Activated T-cell treated with anti-CD3 and anti-CD28 coated beads for 4 hours (primary cell): ENCODE results near the gene SCAMP2.

ENCODE experiments used
- DNase-seq: peaks from one replicate; pipeline ENCODE4 v3.0.0-alpha.2; 2020

The SCAMP2 gene

GRCh38 chr15:74837482-74838136 lies 35.6 kb downstream of the SCAMP2 start:
- DNase-seq = no peak

- no peak for DNase-seq
Observed at GRCh38 chr15:74836846-74837245, 36.3 kb downstream of the SCAMP2 start.

- DNase-seq = peak; percentile 29
Observed at GRCh38 chr15:74835312-74835823, 37.8 kb downstream of the SCAMP2 start.

GRCh38 chr15:74833376-74834107 lies 39.6 kb downstream of the SCAMP2 start:
- no peak for DNase-seq

GRCh38 chr15:74832826-74833225 lies 40.3 kb downstream of the SCAMP2 start:
- no peak for DNase-seq

- DNase-seq = no peak
Observed at GRCh38 chr15:74831813-74832495, 41.2 kb downstream of the SCAMP2 start.

- DNase-seq = no peak
Observed at GRCh38 chr15:74830868-74831267, 42.3 kb downstream of the SCAMP2 start.

- no peak for DNase-seq
Observed at GRCh38 chr15:74829991-74830390, 43.2 kb downstream of the SCAMP2 start.

- no peak for DNase-seq
Observed at GRCh38 chr15:74829486-74829885, 43.7 kb downstream of the SCAMP2 start.

- DNase-seq = no peak
Observed at GRCh38 chr15:74828835-74829234, 44.3 kb downstream of the SCAMP2 start.

- no peak for DNase-seq
Observed at GRCh38 chr15:74827614-74828013, 45.6 kb downstream of the SCAMP2 start.

- no peak for DNase-seq
Observed at GRCh38 chr15:74826921-74827320, 46.2 kb downstream of the SCAMP2 start.

- peak; percentile 11 for DNase-seq
Observed at GRCh38 chr15:74826364-74826819, 46.8 kb downstream of the SCAMP2 start, which contains the start of gene CPLX3. Gene CPLX3, plus strand, starts transcription at chr15:74826627. Its CDS starts 77 bp downstream, at chr15:74826704.

- no peak for DNase-seq
Observed at GRCh38 chr15:74825866-74826265, 47.3 kb downstream of the SCAMP2 start.

GRCh38 chr15:74824976-74825375 lies 48.2 kb downstream of the SCAMP2 start:
- no peak for DNase-seq

- DNase-seq = no peak
Observed at GRCh38 chr15:74823324-74823723, 49.8 kb downstream of the SCAMP2 start.

GRCh38 chr15:74822233-74822632 lies 50.9 kb downstream of the SCAMP2 start:
- DNase-seq = no peak

- no peak for DNase-seq
Observed at GRCh38 chr15:74821790-74822158, 51.4 kb downstream of the SCAMP2 start.

- no peak for DNase-seq
Observed at GRCh38 chr15:74821091-74821789, 51.9 kb downstream of the SCAMP2 start.

GRCh38 chr15:74820056-74820455 lies 53.1 kb downstream of the SCAMP2 start:
- DNase-seq = no peak

- no peak for DNase-seq
Observed at GRCh38 chr15:74817370-74817737, 55.8 kb downstream of the SCAMP2 start.

GRCh38 chr15:74816624-74817369 lies 56.4 kb downstream of the SCAMP2 start:
- no peak for DNase-seq
